ENCODE measurements around the gene COP1. TPM values are rescaled to one million over a fixed set of nuclear protein-coding genes. Genes with fewer than 3 reads are reported as not detected.
A peak's percentile ranks its signal among the peaks of the same experiment; 100 is the strongest.

Gene COP1
- total RNA-seq, 1 experiment from 2014 or later: 36.0 TPM

- no peak for TF ChIP-seq HMGXB4 (CRISPR knock-in tag; IDR thresholded peaks at IDR 0.05)
- TF ChIP-seq ZNF138 (CRISPR knock-in tag; conservative IDR thresholded peaks at IDR 0.05): no peak
- TF ChIP-seq ARID4B (CRISPR knock-in tag; IDR thresholded peaks at IDR 0.05; ENCODE audit: borderline replicate concordance): no peak
- TF ChIP-seq CREM (CRISPR knock-in tag; IDR thresholded peaks at IDR 0.05): peak; percentile 70; the same call in 1 of the 2 replicates
- no peak for TF ChIP-seq KAT7 (CRISPR knock-in tag; IDR thresholded peaks at IDR 0.05; ENCODE audit: borderline replicate concordance)
- no peak for TF ChIP-seq ZNF425 (CRISPR knock-in tag; conservative IDR thresholded peaks at IDR 0.05)
- TF ChIP-seq SP1 (CRISPR knock-in tag; conservative IDR thresholded peaks at IDR 0.05): peak; percentile 19; the same call in 1 of the 2 replicates
- TF ChIP-seq ZBTB43 (CRISPR knock-in tag; IDR thresholded peaks at IDR 0.05): no peak
- TF ChIP-seq FOXP4 (CRISPR knock-in tag; IDR thresholded peaks at IDR 0.05): no peak; the same call in 1 of the 2 replicates
- TF ChIP-seq FOXJ3 (CRISPR knock-in tag; IDR thresholded peaks at IDR 0.05; ENCODE audit: borderline replicate concordance): 0 out of 2 replicates have a peak, but pooled peaks have one; percentile 68
- TF ChIP-seq TP53 (CRISPR knock-in tag; IDR thresholded peaks at IDR 0.05): no peak
- TF ChIP-seq SMAD3 (CRISPR knock-in tag; IDR thresholded peaks at IDR 0.05; ENCODE audit: borderline replicate concordance): no peak
- TF ChIP-seq ZNF396 (CRISPR knock-in tag; IDR thresholded peaks at IDR 0.05; ENCODE audit: borderline replicate concordance): no peak
- no peak for TF ChIP-seq PRDM15 (CRISPR knock-in tag; IDR thresholded peaks at IDR 0.05)
- no peak for TF ChIP-seq ZNF512 (CRISPR knock-in tag; IDR thresholded peaks at IDR 0.05; ENCODE audit: borderline replicate concordance)
Observed at GRCh38 chr1:175918364-175918801, 288.7 kb downstream of the COP1 start (continued).
